Psoas muscle (tissue), 8 donors: ENCODE results near the gene BICDL2. TPM values are rescaled to one million over a fixed set of nuclear protein-coding genes. Genes with fewer than 3 reads are reported as not detected.

Experiments
- ATAC-seq, 4 donors: fragments of 200-7000 bp; cut with Tn5 transposase; one replicate each; pipeline ENCODE4 v1.9.1; 2020; ENCODE audit warnings: moderate library complexity in 3 of 4, mild to moderate bottlenecking in 2 of 4
- DNase-seq, 2 donors: peaks; one replicate each; pipeline ENCODE4 v3.0.0-alpha.2; 2020
- H3K27ac ChIP-seq: fragments of 200-600 bp; one replicate; pipeline ENCODE4 v1.8.0; 2022
- H3K27me3 ChIP-seq, 3 donors: fragments of 200-600 bp in 1 of 3; one replicate each; pipeline versions ENCODE4 v1.6.1 to v1.8.0; 2013 to 2022; ENCODE audit warnings: low read length in 2 of 3, mild to moderate bottlenecking in 2 of 3, moderate library complexity in 1 of 3; ENCODE audit not compliant: insufficient read depth in 3 of 3
- H3K36me3 ChIP-seq, 2 donors: fragments of 200-600 bp in 1 of 2; one replicate each; pipeline versions ENCODE4 v1.6.1 to v1.8.0; 2013 to 2022; ENCODE audit warnings: low read depth in 1 of 2, mild to moderate bottlenecking in 1 of 2, moderate library complexity in 1 of 2; ENCODE audit not compliant: insufficient read depth in 1 of 2
- H3K4me1 ChIP-seq: fragments of 200-600 bp; one replicate; pipeline ENCODE4 v1.8.0; 2022
- H3K4me3 ChIP-seq: fragments of 200-600 bp; one replicate; pipeline ENCODE4 v1.8.0; 2022; ENCODE audit warnings: mild to moderate bottlenecking
- H3K9me3 ChIP-seq: fragments of 200-600 bp; one replicate; pipeline ENCODE4 v1.8.0; 2022
- CTCF ChIP-seq: fragments of 200-600 bp; IDR thresholded peaks from one replicate; pipeline ENCODE4 v1.8.0; 2022; ENCODE audit warnings: antibody characterized with exemption
- WGBS, 3 donors: extraction: QIAGEN DNeasy Blood & Tissue Kit; methylation state at CpG; one replicate each; pipeline versions ENCODE4 v1.1.6 to v1.1.7; 2013; 5-methylcytosine and 5-hydroxymethylcytosine counted together
- intact Hi-C, 2 donors: fragments of 100-400 bp; cut with DNase I; formaldehyde crosslinking; loops; one replicate each; pipeline versions ENCODE4 v1.11.0 to v1.14.2; 2022
- polyA plus RNA-seq, 3 donors: library from polyadenylated mRNA; stranded (reverse); fragments of 200-250 nt; gene quantifications; one replicate each; pipeline ENCODE4 v1.2.3, GENCODE V29; 2013
- total RNA-seq, 4 donors: library from RNA; stranded (reverse); fragmentation: NEBNext Ultra II Directional in 2 of 4; extraction: Animal tissue kit (Norgen Biotek cat#: 25700) in 2 of 4; gene quantifications; one replicate each; pipeline versions ENCODE4 v1.2.1 to v1.2.4, GENCODE V29; 2021 to 2023
- donor health status: healthy with polysubstance abuse.
- donor health status: DM: no; HTN: no; CAD: no; lungs with moderate emphysema.
- donor health status: Bipolar disorder and iron deficiency.
- donor health status: healthy.
- donor health status: DM: yes; HTN: yes; CAD: no.
- donor health status: DM: no; HTN: no; CAD: no.
- donor health status: DM: no; HTN: no; CAD: no.
- donor health status: DM: yes; HTN: yes; CAD: no.

The BICDL2 gene
- total and polyA plus RNA-seq, 7 donors = 0.01 to 0.18 TPM; not detected in 5

GRCh38 chr16:3014971-3015370 is 21.8 kb downstream of the BICDL2 start:
- ATAC-seq (no peak), DNase-seq (no peak)
- no peaks in the 10 kb centered on the region for H3K36me3 ChIP-seq
- no peak overlapping the region for H3K27ac ChIP-seq
- H3K4me1 ChIP-seq = peaks cover 11% of the 10 kb centered on the region
- TF ChIP-seq CTCF = no peak
- intact Hi-C loops = no loop called here
- 83 to 89% (median 85%) methylated on average over 6 of the region's 6 CpGs for WGBS, 3 donors
- peaks cover 0 to 55% (median 17%) of the 10 kb centered on the region in 3 donors for H3K27me3 ChIP-seq
- no peak overlapping the region for H3K4me3 ChIP-seq
- no peaks in the 10 kb centered on the region for H3K9me3 ChIP-seq

GRCh38 chr16:3013998-3014690 is 22.6 kb downstream of the BICDL2 start:
- TF ChIP-seq CTCF = no peak

GRCh38 chr16:3013491-3013951 is 23.2 kb downstream of the BICDL2 start:
- no peak overlapping the region for H3K27ac ChIP-seq
- no peaks in the 10 kb centered on the region for H3K9me3 ChIP-seq
- H3K27me3 ChIP-seq = peaks cover 0 to 51% (median 17%) of the 10 kb centered on the region in 3 donors
- peaks cover 5% of the 10 kb centered on the region for H3K4me1 ChIP-seq
- TF ChIP-seq CTCF = no peak
- no peak overlapping the region for H3K4me3 ChIP-seq
- intact Hi-C loops = no loop called here
- H3K36me3 ChIP-seq = no peaks in the 10 kb centered on the region
- 39 to 43% (median 40%) methylated on average over 23 to 27 of the region's 27 CpGs for WGBS, 3 donors
- ATAC-seq = no peak
- no peak for DNase-seq

More at GRCh38 chr16:3013998-3014690, 22.6 kb downstream of the BICDL2 start:
- peaks cover 5% of the 10 kb centered on the region for H3K4me1 ChIP-seq
- no peaks in the 10 kb centered on the region for H3K36me3 ChIP-seq
- H3K9me3 ChIP-seq = no peaks in the 10 kb centered on the region
- DNase-seq (no peak), ATAC-seq (no peak)
- peaks cover 0 to 55% (median 17%) of the 10 kb centered on the region in 3 donors for H3K27me3 ChIP-seq
- no peak overlapping the region for H3K27ac ChIP-seq
- intact Hi-C loops = no loop called here
- H3K4me3 ChIP-seq = no peak overlapping the region
- WGBS, 3 donors = 45 to 53% (median 50%) methylated on average over 12 of the region's 12 CpGs

GRCh38 chr16:3012828-3013420 is 23.8 kb downstream of the BICDL2 start, which contains the start of gene CLDN9:
Gene CLDN9 (plus strand): TSS chr16:3012923. CDS start chr16:3013363, 440 bp downstream.
- H3K36me3 ChIP-seq = no peaks in the 10 kb centered on the region
- intact Hi-C loops = no loop called here
- no peak within 1 kb of the TSS for H3K4me3 ChIP-seq
- H3K9me3 ChIP-seq = no peaks in the 10 kb centered on the region
- WGBS, 3 donors = 34 to 42% (median 36%) methylated on average over 22 to 27 of the region's 27 CpGs
- no peak for DNase-seq
- peaks cover 0 to 45% (median 15%) of the 10 kb centered on the region in 3 donors for H3K27me3 ChIP-seq
- TF ChIP-seq CTCF = no peak
- ATAC-seq = peak in 3 of 4 donors; percentile 18 to 21 (median 19)
- peaks cover 1% of the 10 kb centered on the region for H3K4me1 ChIP-seq
- no peak within 1 kb of the TSS for H3K27ac ChIP-seq
